GM19240 (cell line): ENCODE measurements around the gene ZNF804A.

ENCODE experiments used
- DNase-seq: peaks from one replicate; pipeline ENCODE4 v3.0.0; 2011; ENCODE audit warnings: low spot score; ENCODE audit not compliant: insufficient read length

The ZNF804A gene

GRCh38 chr2:184936761-184937160, 338.4 kb downstream of the ZNF804A start:
- no peak for DNase-seq

- DNase-seq: no peak
These were observed 340.1 kb downstream of the ZNF804A start for GRCh38 chr2:184938221-184938985.

- DNase-seq: no peak
These were observed 347.0 kb downstream of the ZNF804A start for GRCh38 chr2:184945326-184945725.

GRCh38 chr2:184945824-184946223, 347.5 kb downstream of the ZNF804A start:
- no peak for DNase-seq

- no peak for DNase-seq
These were observed 358.5 kb downstream of the ZNF804A start for GRCh38 chr2:184956856-184957255.

GRCh38 chr2:184971546-184972068, 373.3 kb downstream of the ZNF804A start:
- no peak for DNase-seq
